ENCODE data around the gene HHATL.

The HHATL gene

GRCh38 chr3:42688016-42688415 lies 14.6 kb downstream of the HHATL start:
- Histone ChIP-seq H3K27ac (ENCODE audit: low read depth, low read length) (no peak overlapping the region), H3K4me1 (ENCODE audit: control insufficient read depth, insufficient read depth, low read length) (peaks cover 13% of the 10 kb centered on the region), H3K36me3 (ENCODE audit: control insufficient read depth, insufficient read depth, low read length) (no peaks in the 10 kb centered on the region), H3K4me3 (ENCODE audit: low read depth, low read length) (no peak overlapping the region), H3K27me3 (ENCODE audit: control insufficient read depth, insufficient read depth, low read length) (no peaks in the 10 kb centered on the region; the same call in 1 of the 2 replicates), H3K9me3 (ENCODE audit: control insufficient read depth, insufficient read depth, low read depth, low read length) (no peaks in the 10 kb centered on the region), H3K9ac (ENCODE audit: low read length) (no peak overlapping the region)

GRCh38 chr3:42686832-42687650 lies 15.6 kb downstream of the HHATL start:
- peaks cover 13% of the 10 kb centered on the region for H3K4me1 ChIP-seq (ENCODE audit: control insufficient read depth, insufficient read depth, low read length)
- no peak overlapping the region for H3K4me3 ChIP-seq (ENCODE audit: low read depth, low read length)
- no peaks in the 10 kb centered on the region; the same call in 1 of the 2 replicates for H3K27me3 ChIP-seq (ENCODE audit: control insufficient read depth, insufficient read depth, low read length)
- H3K36me3 ChIP-seq (ENCODE audit: control insufficient read depth, insufficient read depth, low read length) = no peaks in the 10 kb centered on the region
- no peak overlapping the region for H3K9ac ChIP-seq (ENCODE audit: low read length)
- H3K27ac ChIP-seq (ENCODE audit: low read depth, low read length) = no peak overlapping the region
- no peaks in the 10 kb centered on the region for H3K9me3 ChIP-seq (ENCODE audit: control insufficient read depth, insufficient read depth, low read depth, low read length)

GRCh38 chr3:42685891-42686820 lies 16.4 kb downstream of the HHATL start:
- Histone ChIP-seq H3K27me3 (ENCODE audit: control insufficient read depth, insufficient read depth, low read length) (no peaks in the 10 kb centered on the region; the same call in 1 of the 2 replicates), H3K4me3 (ENCODE audit: low read depth, low read length) (no peak overlapping the region)

GRCh38 chr3:42685363-42685881 lies 17.2 kb downstream of the HHATL start, which contains the start of gene KLHL40:
Gene KLHL40 (plus strand): TSS chr3:42685537. CDS start chr3:42685619, 82 bp downstream.
- H3K4me1 ChIP-seq (ENCODE audit: control insufficient read depth, insufficient read depth, low read length) = peaks cover 13% of the 10 kb centered on the region
- H3K9ac ChIP-seq (ENCODE audit: low read length) = no peak within 1 kb of the TSS
- no peak within 1 kb of the TSS for H3K4me3 ChIP-seq (ENCODE audit: low read depth, low read length)
- H3K9me3 ChIP-seq (ENCODE audit: control insufficient read depth, insufficient read depth, low read depth, low read length) = no peaks in the 10 kb centered on the region
- no peak within 1 kb of the TSS for H3K27ac ChIP-seq (ENCODE audit: low read depth, low read length)
- H3K36me3 ChIP-seq (ENCODE audit: control insufficient read depth, insufficient read depth, low read length) = no peaks in the 10 kb centered on the region
- H3K27me3 ChIP-seq (ENCODE audit: control insufficient read depth, insufficient read depth, low read length) = no peaks in the 10 kb centered on the region; the same call in 1 of the 2 replicates

More at GRCh38 chr3:42685891-42686820, 16.4 kb downstream of the HHATL start:
- Histone ChIP-seq H3K9me3 (ENCODE audit: control insufficient read depth, insufficient read depth, low read depth, low read length) (no peaks in the 10 kb centered on the region), H3K4me1 (ENCODE audit: control insufficient read depth, insufficient read depth, low read length) (peaks cover 13% of the 10 kb centered on the region), H3K27ac (ENCODE audit: low read depth, low read length) (no peak overlapping the region), H3K9ac (ENCODE audit: low read length) (no peak overlapping the region), H3K36me3 (ENCODE audit: control insufficient read depth, insufficient read depth, low read length) (no peaks in the 10 kb centered on the region)

GRCh38 chr3:42684632-42685362 lies 17.8 kb downstream of the HHATL start:
- H3K4me1 ChIP-seq (ENCODE audit: control insufficient read depth, insufficient read depth, low read length) = peaks cover 11% of the 10 kb centered on the region
- no peaks in the 10 kb centered on the region for H3K27me3 ChIP-seq (ENCODE audit: control insufficient read depth, insufficient read depth, low read length)
- H3K36me3 ChIP-seq (ENCODE audit: control insufficient read depth, insufficient read depth, low read length) = no peaks in the 10 kb centered on the region
- H3K27ac ChIP-seq (ENCODE audit: low read depth, low read length) = no peak overlapping the region
- H3K9ac ChIP-seq (ENCODE audit: low read length) = no peak overlapping the region
- H3K9me3 ChIP-seq (ENCODE audit: control insufficient read depth, insufficient read depth, low read depth, low read length) = no peaks in the 10 kb centered on the region
- H3K4me3 ChIP-seq (ENCODE audit: low read depth, low read length) = no peak overlapping the region

- Histone ChIP-seq H3K27ac (ENCODE audit: low read depth, low read length) (no peak overlapping the region), H3K4me3 (ENCODE audit: low read depth, low read length) (no peak overlapping the region), H3K36me3 (ENCODE audit: control insufficient read depth, insufficient read depth, low read length) (no peaks in the 10 kb centered on the region), H3K27me3 (ENCODE audit: control insufficient read depth, insufficient read depth, low read length) (no peaks in the 10 kb centered on the region), H3K9me3 (ENCODE audit: control insufficient read depth, insufficient read depth, low read depth, low read length) (no peaks in the 10 kb centered on the region), H3K4me1 (ENCODE audit: control insufficient read depth, insufficient read depth, low read length) (peaks cover 8% of the 10 kb centered on the region; the same call in 1 of the 2 replicates), H3K9ac (ENCODE audit: low read length) (no peak overlapping the region)
Measured at GRCh38 chr3:42683875-42684598, 18.6 kb downstream of the HHATL start.

GRCh38 chr3:42682301-42683070 lies 20.1 kb downstream of the HHATL start:
- no peak overlapping the region for H3K4me3 ChIP-seq (ENCODE audit: low read depth, low read length)
- no peaks in the 10 kb centered on the region for H3K9me3 ChIP-seq (ENCODE audit: control insufficient read depth, insufficient read depth, low read depth, low read length)
- H3K36me3 ChIP-seq (ENCODE audit: control insufficient read depth, insufficient read depth, low read length) = no peaks in the 10 kb centered on the region
- H3K9ac ChIP-seq (ENCODE audit: low read length) = no peak overlapping the region
- no peak overlapping the region for H3K27ac ChIP-seq (ENCODE audit: low read depth, low read length)
- no peaks in the 10 kb centered on the region for H3K27me3 ChIP-seq (ENCODE audit: control insufficient read depth, insufficient read depth, low read length)
- peaks cover 5% of the 10 kb centered on the region; the same call in 1 of the 2 replicates for H3K4me1 ChIP-seq (ENCODE audit: control insufficient read depth, insufficient read depth, low read length)

- no peak overlapping the region for H3K27ac ChIP-seq (ENCODE audit: low read depth, low read length)
- peaks cover 5% of the 10 kb centered on the region; the same call in 1 of the 2 replicates for H3K4me1 ChIP-seq (ENCODE audit: control insufficient read depth, insufficient read depth, low read length)
- H3K9ac ChIP-seq (ENCODE audit: low read length) = no peak overlapping the region
- H3K36me3 ChIP-seq (ENCODE audit: control insufficient read depth, insufficient read depth, low read length) = no peaks in the 10 kb centered on the region
- H3K9me3 ChIP-seq (ENCODE audit: control insufficient read depth, insufficient read depth, low read depth, low read length) = no peaks in the 10 kb centered on the region
- no peaks in the 10 kb centered on the region for H3K27me3 ChIP-seq (ENCODE audit: control insufficient read depth, insufficient read depth, low read length)
- no peak overlapping the region for H3K4me3 ChIP-seq (ENCODE audit: low read depth, low read length)
Measured at GRCh38 chr3:42681361-42682038, 21.1 kb downstream of the HHATL start.

GRCh38 chr3:42680806-42681205 lies 21.8 kb downstream of the HHATL start:
- no peak overlapping the region for H3K4me3 ChIP-seq (ENCODE audit: low read depth, low read length)
- H3K4me1 ChIP-seq (ENCODE audit: control insufficient read depth, insufficient read depth, low read length) = peaks cover 5% of the 10 kb centered on the region; the same call in 1 of the 2 replicates
- no peak overlapping the region for H3K27ac ChIP-seq (ENCODE audit: low read depth, low read length)
- H3K9me3 ChIP-seq (ENCODE audit: control insufficient read depth, insufficient read depth, low read depth, low read length) = peaks cover 4% of the 10 kb centered on the region; the same call in 1 of the 2 replicates
- no peaks in the 10 kb centered on the region for H3K36me3 ChIP-seq (ENCODE audit: control insufficient read depth, insufficient read depth, low read length)
- no peak overlapping the region for H3K9ac ChIP-seq (ENCODE audit: low read length)
- no peaks in the 10 kb centered on the region for H3K27me3 ChIP-seq (ENCODE audit: control insufficient read depth, insufficient read depth, low read length)

Data from HUES6 (cell line).